HL-60 (cell line): Measurements from ENCODE around the gene SLC5A5.

Experiments
- CTCF ChIP-seq: IDR thresholded peaks from one replicate; pipeline ENCODE4 v1.5.1; 2011; ENCODE audit warnings: low read length, control low read depth, inconsistent platforms; ENCODE audit not compliant: insufficient read depth
- POLR2AphosphoS5 ChIP-seq: IDR thresholded peaks from 2 replicates; pipeline ENCODE4 v1.6.1; 2012; ENCODE audit warnings: low read depth

GRCh38 chr19:17871878-17872250, at the start of gene SLC5A5:
- TF ChIP-seq CTCF: no peak
- TF ChIP-seq POLR2AphosphoS5: no peak
